HFFc6 (cell line): ENCODE measurements around the gene CGB5. TPM values are rescaled to one million over a fixed set of nuclear protein-coding genes. Genes with fewer than 3 reads are reported as not detected.
"Not testable (repeated sequence)": the region's sequence is repeated elsewhere in the genome, so short reads cannot be mapped to it uniquely, and the experiment has no call there.

Experiments
- DNase-seq: peaks from one replicate; pipeline ENCODE4 v3.0.0-alpha.2; 2018
- H3K27ac Mint-ChIP-seq: 2 replicates; pipeline ENCODE4 v1.8.0; 2020; ENCODE audit warnings: mild to moderate bottlenecking, mixed read lengths
- H3K27me3 Mint-ChIP-seq: 2 replicates; pipeline ENCODE4 v1.8.0; 2021; ENCODE audit warnings: mild to moderate bottlenecking, moderate library complexity, mixed read lengths; ENCODE audit not compliant: insufficient read depth
- H3K36me3 Mint-ChIP-seq: 2 replicates; pipeline ENCODE4 v1.8.0; 2021; ENCODE audit warnings: low read depth, mixed read lengths
- H3K4me1 Mint-ChIP-seq: 2 replicates; pipeline ENCODE4 v1.8.0; 2020; ENCODE audit warnings: low read depth, mixed read lengths
- H3K4me3 Mint-ChIP-seq: 2 replicates; pipeline ENCODE4 v1.8.0; 2020; ENCODE audit warnings: mild to moderate bottlenecking, moderate library complexity, mixed read lengths
- H3K9me3 Mint-ChIP-seq: 2 replicates; pipeline ENCODE4 v1.8.0; 2020; ENCODE audit warnings: mild to moderate bottlenecking, mixed read lengths
- total RNA-seq, 6 experiments: library from RNA; stranded (reverse); fragmentation: NEBNext Ultra II Directional; extraction: Animal tissue kit (Norgen Biotek cat#: 25700); gene quantifications; 2 replicates in 1 of 6; 3 replicates in 5 of 6; pipeline ENCODE4 v1.2.3, GENCODE V29; 2021
- TF ChIP-seq, protein P1 (sequence below): fragments of 200-600 bp; sonication (generic); IDR thresholded peaks from 2 replicates; pipeline ENCODE4 v1.5.0; 2021; ENCODE audit warnings: antibody characterized with exemption, mild to moderate bottlenecking

CGB5 gene
- total RNA-seq, 6 experiments from 2014 or later, result 0.23 to 0.75 TPM; not detected in 4

- Mint-ChIP-seq H3K4me3 (peak overlapping the region; percentile 78; the same call in 1 of the 2 replicates), H3K27me3 (peaks cover 19% of the 10 kb centered on the region)
- TF ChIP-seq, protein P1, sequence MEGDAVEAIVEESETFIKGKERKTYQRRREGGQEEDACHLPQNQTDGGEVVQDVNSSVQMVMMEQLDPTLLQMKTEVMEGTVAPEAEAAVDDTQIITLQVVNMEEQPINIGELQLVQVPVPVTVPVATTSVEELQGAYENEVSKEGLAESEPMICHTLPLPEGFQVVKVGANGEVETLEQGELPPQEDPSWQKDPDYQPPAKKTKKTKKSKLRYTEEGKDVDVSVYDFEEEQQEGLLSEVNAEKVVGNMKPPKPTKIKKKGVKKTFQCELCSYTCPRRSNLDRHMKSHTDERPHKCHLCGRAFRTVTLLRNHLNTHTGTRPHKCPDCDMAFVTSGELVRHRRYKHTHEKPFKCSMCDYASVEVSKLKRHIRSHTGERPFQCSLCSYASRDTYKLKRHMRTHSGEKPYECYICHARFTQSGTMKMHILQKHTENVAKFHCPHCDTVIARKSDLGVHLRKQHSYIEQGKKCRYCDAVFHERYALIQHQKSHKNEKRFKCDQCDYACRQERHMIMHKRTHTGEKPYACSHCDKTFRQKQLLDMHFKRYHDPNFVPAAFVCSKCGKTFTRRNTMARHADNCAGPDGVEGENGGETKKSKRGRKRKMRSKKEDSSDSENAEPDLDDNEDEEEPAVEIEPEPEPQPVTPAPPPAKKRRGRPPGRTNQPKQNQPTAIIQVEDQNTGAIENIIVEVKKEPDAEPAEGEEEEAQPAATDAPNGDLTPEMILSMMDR, result peak; percentile 49
Measured at GRCh38 chr19:49073514-49074378, 30.1 kb downstream of the CGB5 start.

DNA sequence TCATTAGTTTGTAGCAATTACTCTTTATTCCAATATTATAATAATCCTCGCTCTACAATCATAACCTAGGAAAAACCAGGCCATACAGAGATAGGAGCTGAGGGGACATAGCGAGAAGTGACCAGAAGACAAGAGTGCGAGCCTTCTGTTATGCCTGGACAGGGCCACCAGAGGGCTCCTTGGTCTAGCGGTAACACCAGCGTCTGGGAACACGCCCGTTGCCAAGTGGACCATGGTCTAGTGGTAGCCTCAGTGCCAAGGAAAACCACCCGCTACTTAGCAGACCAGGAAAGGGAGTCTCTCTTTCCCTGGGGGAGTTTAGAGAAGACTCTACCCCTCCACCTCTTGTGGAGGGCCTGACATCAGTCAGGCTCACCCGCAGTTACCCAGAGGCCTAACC, 31.2 kb downstream of the CGB5 start:
- peaks cover 12% of the 10 kb centered on the region; the same call in 1 of the 2 replicates for H3K9me3 Mint-ChIP-seq
- peak; percentile 44 for DNase-seq
- peaks cover 16% of the 10 kb centered on the region for H3K4me1 Mint-ChIP-seq
- not testable (repeated sequence) for H3K4me3 Mint-ChIP-seq, H3K27ac Mint-ChIP-seq
- TF ChIP-seq, protein P1, result peak; percentile 77
- H3K36me3 Mint-ChIP-seq, result peaks cover 16% of the 10 kb centered on the region
- peaks cover 19% of the 10 kb centered on the region for H3K27me3 Mint-ChIP-seq

More at GRCh38 chr19:49073514-49074378, 30.1 kb downstream of the CGB5 start:
- H3K36me3 Mint-ChIP-seq, result peaks cover 27% of the 10 kb centered on the region
- peaks cover 23% of the 10 kb centered on the region for H3K9me3 Mint-ChIP-seq
- peaks cover 27% of the 10 kb centered on the region for H3K4me1 Mint-ChIP-seq
- no peak overlapping the region for H3K27ac Mint-ChIP-seq
- DNase-seq, result no peak

DNA sequence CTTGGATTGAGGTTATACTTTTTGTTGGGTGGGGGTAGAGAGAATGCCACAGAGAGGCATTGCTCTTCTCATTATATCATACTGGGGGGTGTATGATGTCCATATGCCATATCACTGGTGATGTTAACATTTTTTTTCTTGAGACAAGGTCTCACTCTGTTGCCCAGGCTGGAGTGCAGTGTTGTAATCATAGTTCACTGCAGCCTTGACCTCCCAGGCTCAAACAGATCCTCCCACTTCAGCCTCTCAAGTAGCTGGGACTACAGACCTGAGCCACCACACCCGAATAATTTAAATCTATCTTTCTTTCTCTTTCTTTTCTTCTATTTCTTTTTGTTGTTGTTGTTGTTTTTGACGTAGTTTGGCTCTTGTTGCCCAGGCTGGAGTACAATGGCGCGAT, 36.7 kb downstream of the CGB5 start:
- no peaks in the 10 kb centered on the region for H3K9me3 Mint-ChIP-seq

DNA sequence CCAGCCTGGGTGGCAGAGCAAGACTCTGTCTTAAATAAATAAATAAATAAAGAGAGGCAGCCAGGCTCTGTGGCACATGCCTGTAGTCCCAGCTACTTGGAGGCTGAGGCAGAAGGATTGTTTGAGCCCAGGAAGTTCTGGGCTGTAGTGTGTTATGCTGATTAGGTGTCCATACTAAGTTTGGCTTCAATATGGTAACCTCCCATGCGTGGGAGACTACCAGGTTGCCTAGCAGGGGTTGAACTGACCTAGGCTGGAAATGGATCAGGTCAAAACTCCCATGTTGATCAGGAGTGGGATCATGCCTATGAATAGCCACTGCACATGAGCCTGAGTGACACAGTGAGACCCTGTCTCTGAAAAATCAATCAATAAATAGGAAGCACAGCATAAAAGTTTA, 37.6 kb downstream of the CGB5 start:
- no peak overlapping the region for H3K27ac Mint-ChIP-seq
- peaks cover 2% of the 10 kb centered on the region for H3K27me3 Mint-ChIP-seq
- TF ChIP-seq, protein P1, result no peak
- H3K4me3 Mint-ChIP-seq, result no peak overlapping the region
- H3K36me3 Mint-ChIP-seq, result peaks cover 6% of the 10 kb centered on the region
- peaks cover 11% of the 10 kb centered on the region for H3K4me1 Mint-ChIP-seq
- no peaks in the 10 kb centered on the region for H3K9me3 Mint-ChIP-seq
- no peak for DNase-seq

More for the DNA sequence above, 36.7 kb downstream of the CGB5 start:
- Mint-ChIP-seq H3K27ac (no peak overlapping the region), H3K27me3 (peaks cover 2% of the 10 kb centered on the region; the same call in 1 of the 2 replicates), H3K36me3 (no peaks in the 10 kb centered on the region), H3K4me1 (peaks cover 10% of the 10 kb centered on the region), H3K4me3 (no peak overlapping the region)
- TF ChIP-seq, protein P1, result no peak
- no peak for DNase-seq

DNA sequence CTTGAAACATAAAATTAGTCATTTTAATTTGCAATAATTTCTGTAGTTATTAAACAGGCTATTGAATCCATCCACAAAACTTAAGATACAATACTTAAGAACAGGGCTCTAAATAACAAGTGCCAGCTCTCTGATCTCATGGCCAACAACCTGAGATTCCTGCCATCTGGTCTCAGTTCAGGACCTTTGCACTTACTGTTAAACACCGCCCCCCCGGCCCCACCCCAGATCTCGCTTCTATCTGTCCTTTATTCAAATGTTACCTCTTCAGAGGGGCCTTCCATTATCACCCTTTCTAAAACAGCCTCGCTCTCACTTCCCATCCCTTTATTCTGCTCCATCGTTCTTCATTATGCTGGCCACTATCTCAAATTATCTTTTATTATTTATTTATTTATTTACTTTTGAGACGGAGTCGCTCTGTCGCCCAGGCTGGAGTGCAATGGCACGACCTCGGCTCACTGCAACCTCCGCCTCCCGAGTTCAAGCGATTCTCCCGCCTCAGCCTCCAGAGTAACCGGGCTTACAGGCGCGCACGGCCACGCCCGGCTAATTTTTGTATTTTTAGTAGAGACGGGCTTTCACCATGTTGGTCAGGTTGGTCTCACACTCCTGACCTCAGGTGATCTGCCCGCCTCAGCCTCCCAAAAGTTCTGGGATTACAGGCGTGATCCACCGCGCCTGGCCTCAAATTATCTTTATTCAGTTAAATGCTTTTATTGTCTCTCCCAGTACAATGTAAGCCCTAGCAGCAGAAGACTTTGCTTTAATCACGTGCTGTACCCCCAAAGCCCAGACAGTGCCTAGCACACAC, 40.8 kb downstream of the CGB5 start:
- H3K4me1 Mint-ChIP-seq, result peaks cover 29% of the 10 kb centered on the region
- H3K27me3 Mint-ChIP-seq, result peaks cover 2% of the 10 kb centered on the region
- peak overlapping the region; percentile 94 for H3K27ac Mint-ChIP-seq
- H3K9me3 Mint-ChIP-seq, result no peaks in the 10 kb centered on the region
- DNase-seq, result no peak
- peak overlapping the region; percentile 96 for H3K4me3 Mint-ChIP-seq
- TF ChIP-seq, protein P1, result no peak
- peaks cover 18% of the 10 kb centered on the region for H3K36me3 Mint-ChIP-seq
